Left ventricle myocardium inferior (tissue), 1 donor: ENCODE data around the gene SLC25A19. TPM values are rescaled to one million over a fixed set of nuclear protein-coding genes. Genes with fewer than 3 reads are reported as not detected.
A peak's percentile ranks its signal among the peaks of the same experiment; 100 is the strongest.

Experiments used
- DNase-seq: peaks from one replicate; pipeline ENCODE4 v3.0.0-alpha.2; 2020
- H3K27ac ChIP-seq: fragments of 200-600 bp; replicated peaks from 2 replicates; pipeline ENCODE4 v1.8.0; 2021
- H3K27me3 ChIP-seq: fragments of 200-600 bp; 2 replicates; pipeline ENCODE4 v1.8.0; 2021; ENCODE audit warnings: low read depth
- H3K36me3 ChIP-seq: fragments of 200-600 bp; 2 replicates; pipeline ENCODE4 v1.8.0; 2021
- H3K4me1 ChIP-seq: fragments of 200-600 bp; 2 replicates; pipeline ENCODE4 v1.8.0; 2021
- H3K4me3 ChIP-seq: fragments of 200-600 bp; 2 replicates; pipeline ENCODE4 v1.8.0; 2021; ENCODE audit warnings: mild to moderate bottlenecking, moderate library complexity
- H3K9me3 ChIP-seq: fragments of 200-600 bp; replicated peaks from 2 replicates; pipeline ENCODE4 v1.8.0; 2021
- CTCF ChIP-seq: fragments of 200-600 bp; IDR thresholded peaks from 2 replicates; pipeline ENCODE4 v1.8.0; 2021; ENCODE audit warnings: antibody characterized with exemption, mild to moderate bottlenecking, borderline replicate concordance
- intact Hi-C: fragments of 100-400 bp; cut with micrococcal nuclease; formaldehyde crosslinking; loops from one replicate; pipeline ENCODE4 v1.11.0; 2022
- total RNA-seq: library from RNA; stranded (reverse); fragmentation: NEBNext Ultra II Directional; extraction: Animal tissue kit (Norgen Biotek cat#: 25700); gene quantifications from one replicate; pipeline ENCODE4 v1.2.1, GENCODE V29; 2021
- donor health status: DM: no; HTN: yes; CAD: no; lungs with severe emphysema.

The SLC25A19 gene
- total RNA-seq, 1 donor from 2014 or later = 16.0 TPM

GRCh38 chr17:75267153-75267410 lies 22.2 kb downstream of the SLC25A19 start:
- no peak for DNase-seq
- Histone ChIP-seq H3K4me1 (peaks cover 46% of the 10 kb centered on the region), H3K36me3 (peaks cover 47% of the 10 kb centered on the region), H3K27ac (no peak overlapping the region), H3K27me3 (no peaks in the 10 kb centered on the region), H3K9me3 (no peaks in the 10 kb centered on the region), H3K4me3 (no peak overlapping the region)
- intact Hi-C loops = no loop called here
- TF ChIP-seq CTCF = no peak

- intact Hi-C loops = no loop called here
- Histone ChIP-seq H3K27ac (no peak overlapping the region), H3K9me3 (no peaks in the 10 kb centered on the region), H3K4me1 (peaks cover 45% of the 10 kb centered on the region), H3K4me3 (no peak overlapping the region), H3K27me3 (no peaks in the 10 kb centered on the region), H3K36me3 (peaks cover 47% of the 10 kb centered on the region)
- no peak for TF ChIP-seq CTCF
- no peak for DNase-seq
These were observed 22.7 kb downstream of the SLC25A19 start for GRCh38 chr17:75266316-75267152.

- Histone ChIP-seq H3K4me1 (peaks cover 46% of the 10 kb centered on the region), H3K27ac (no peak overlapping the region), H3K9me3 (no peaks in the 10 kb centered on the region), H3K4me3 (no peak overlapping the region), H3K36me3 (peaks cover 47% of the 10 kb centered on the region), H3K27me3 (no peaks in the 10 kb centered on the region)
- TF ChIP-seq CTCF = no peak
- intact Hi-C loops = no loop called here
- no peak for DNase-seq
These were observed 23.5 kb downstream of the SLC25A19 start for GRCh38 chr17:75265614-75266315.

GRCh38 chr17:75263055-75263454 lies 26.2 kb downstream of the SLC25A19 start:
- H3K4me3 ChIP-seq = peak overlapping the region; percentile 93
- intact Hi-C loops = no loop called here
- H3K9me3 ChIP-seq = no peaks in the 10 kb centered on the region
- H3K4me1 ChIP-seq = peaks cover 60% of the 10 kb centered on the region
- no peak for TF ChIP-seq CTCF
- peaks cover 47% of the 10 kb centered on the region for H3K36me3 ChIP-seq
- no peaks in the 10 kb centered on the region for H3K27me3 ChIP-seq
- H3K27ac ChIP-seq = no peak overlapping the region
- DNase-seq = no peak

- peaks cover 53% of the 10 kb centered on the region for H3K4me1 ChIP-seq
- peak overlapping the region; percentile 96 for H3K27ac ChIP-seq
- no peak for TF ChIP-seq CTCF
- H3K9me3 ChIP-seq = no peaks in the 10 kb centered on the region
- intact Hi-C loops = no loop called here
- no peaks in the 10 kb centered on the region for H3K27me3 ChIP-seq
- H3K4me3 ChIP-seq = peak overlapping the region; percentile 93
- no peak for DNase-seq
- peaks cover 43% of the 10 kb centered on the region for H3K36me3 ChIP-seq
These were observed 27.1 kb downstream of the SLC25A19 start for GRCh38 chr17:75262112-75262606.
